ENCODE measurements around the gene ZHX3.

GRCh38 chr20:41174782-41175181 lies 142.7 kb downstream of the ZHX3 start:
- TF ChIP-seq CTCF (IDR thresholded peaks at IDR 0.05) (no peak), POLR2A (IDR thresholded peaks at IDR 0.05) (no peak), POLR2AphosphoS5 (IDR thresholded peaks at IDR 0.05) (no peak), EP300 (IDR thresholded peaks at IDR 0.05) (no peak)

All from stomach (tissue), 4 donors.